Esophagus squamous epithelium (tissue), 4 donors: ENCODE results near the gene SUPT20H.

Experiments
- CTCF ChIP-seq, 6 experiments: fragments of 450-650 bp in 4 of 6; fragments of 200-600 bp in 2 of 6; sonication (generic) in 2 of 6; IDR thresholded peaks; one replicate each; pipeline ENCODE4 v1.5.1; 2016 to 2019; ENCODE audit warnings: antibody characterized with exemption in 6 of 6, mild to moderate bottlenecking in 4 of 6, moderate library complexity in 4 of 6
- POLR2A ChIP-seq, 4 donors: fragments of 450-650 bp; IDR thresholded peaks; one replicate each; pipeline ENCODE4 v1.6.1; 2017; ENCODE audit warnings: antibody characterized with exemption in 4 of 4, mild to moderate bottlenecking in 4 of 4, moderate library complexity in 3 of 4

- TF ChIP-seq CTCF (IDR thresholded peaks at IDR 0.05) (no peak), POLR2A (IDR thresholded peaks at IDR 0.05) (no peak)
Observed at GRCh38 chr13:37046062-37046461, 13.4 kb downstream of the SUPT20H start.
